ENCODE data around the gene SRMS. TPM values are rescaled to one million over a fixed set of nuclear protein-coding genes. Genes with fewer than 3 reads are reported as not detected.
A peak's percentile ranks its signal among the peaks of the same experiment; 100 is the strongest.

The SRMS gene
- total RNA-seq, 1 experiment from 2014 or later = 3.2 TPM

- Histone ChIP-seq H3K4me3 (replicated peaks in 1 of 2; ENCODE audit: low read depth in 1 of 2, low read length in 2 of 2) (peak overlapping the region; percentile 28 to 47), H3K27me3 (ENCODE audit: insufficient read depth, low read length) (no peaks in the 10 kb centered on the region), H3K79me2 (ENCODE audit: insufficient read depth, low read length) (no peaks in the 10 kb centered on the region), H3K9me2 (ENCODE audit: insufficient read depth) (no peaks in the 10 kb centered on the region), H3K36me3 (ENCODE audit: control insufficient read depth in 1 of 2, insufficient read depth in 2 of 2, low read length in 2 of 2) (no peaks in the 10 kb centered on the region), H3K27ac (ENCODE audit: low read depth, low read length) (peak overlapping the region; percentile 72), H3K9me3 (ENCODE audit: control insufficient read depth in 1 of 2, insufficient read depth in 1 of 2, low read depth in 1 of 2, low read length in 2 of 2) (no peaks in the 10 kb centered on the region), H3K4me2 (ENCODE audit: low read length) (peak overlapping the region; percentile 71), H3K9ac (ENCODE audit: low read length) (peak overlapping the region; percentile 37), H2AFZ (ENCODE audit: low read depth, low read length, poor library complexity, severe bottlenecking) (no peak overlapping the region), H3K4me1 (ENCODE audit: control insufficient read depth in 1 of 2, insufficient read depth in 2 of 2, low read length in 2 of 2) (peaks cover 38 to 73% of the 10 kb centered on the region in 2 experiments), H4K20me1 (ENCODE audit: insufficient read depth) (no peaks in the 10 kb centered on the region)
- ChIA-PET RAD21 (ENCODE audit: low non-redundant PET in 1 of 2, low total read pairs in 2 of 2, uncharacterized antibody in 2 of 2, unreplicated experiment in 2 of 2) (no interaction called here), CTCF (no interaction called here), POLR2A (interaction anchor here (0.6 to 2.0 kb wide), 2 partner anchors 9 to 25 kb away, joined by 3 to 4 read pairs; no protein-coding TSS in a partner anchor)
- TF ChIP-seq POLR2AphosphoS5 (IDR thresholded peaks at IDR 0.05; ENCODE audit: low read depth, low read length) (peak; percentile 48), REST (IDR thresholded peaks at IDR 0.05; ENCODE audit: low read depth) (no peak), FOSL1 (IDR thresholded peaks at IDR 0.05; ENCODE audit: low read depth) (no peak)
- intact Hi-C loops (cut with micrococcal nuclease) = no loop called here
- BruUV-seq (replicated peaks) = no TSS peak
- peak; percentile 82 for ATAC-seq
- peak; percentile 67 for DNase-seq (ENCODE audit: low read depth, low spot score)
These were observed 2.5 kb downstream of the SRMS start for GRCh38 chr20:63544958-63545516.
